HepG2 (cell line): ENCODE data around the gene METTL1. TPM values are rescaled to one million over a fixed set of nuclear protein-coding genes. Genes with fewer than 3 reads are reported as not detected.

ENCODE experiments used
- CBX2 ChIP-seq, 2 experiments: fragments of 200-600 bp in 1 of 2; sonication (generic); formaldehyde crosslinking in 1 of 2; IDR thresholded peaks; 2 replicates each; pipeline versions ENCODE4 v1.7.0 to v1.8.1; 2018 to 2022; ENCODE audit warnings: low read depth in 2 of 2, low read length in 1 of 2, mild to moderate bottlenecking in 1 of 2, missing genetic modification reagents in 1 of 2
- CERS6 ChIP-seq: sonication (generic); formaldehyde crosslinking; IDR thresholded peaks from 2 replicates; pipeline ENCODE4 v1.5.0; 2020; ENCODE audit warnings: missing genetic modification reagents
- MTA3 ChIP-seq: sonication (generic); formaldehyde crosslinking; IDR thresholded peaks from 2 replicates; pipeline ENCODE4 v1.4.0; 2020; ENCODE audit warnings: missing genetic modification reagents
- PAX8 ChIP-seq: sonication (generic); formaldehyde crosslinking; IDR thresholded peaks from 2 replicates; pipeline ENCODE4 v1.8.0; 2022; ENCODE audit warnings: mild to moderate bottlenecking, missing genetic modification reagents, borderline replicate concordance
- SNAI1 ChIP-seq: sonication (generic); formaldehyde crosslinking; IDR thresholded peaks from 2 replicates; pipeline ENCODE4 v1.5.0; 2020; ENCODE audit warnings: mild to moderate bottlenecking, missing genetic modification reagents, borderline replicate concordance
- SRSF4 ChIP-seq: fragments of 200-400 bp; formaldehyde crosslinking; IDR thresholded peaks from one replicate; pipeline ENCODE4 v1.6.1; 2018; ENCODE audit warnings: mild to moderate bottlenecking, low read depth, low read length, moderate library complexity; ENCODE audit not compliant: poor library complexity, severe bottlenecking
- ZHX2 ChIP-seq, 2 experiments: sonication (generic) in 1 of 2; formaldehyde crosslinking in 1 of 2; IDR thresholded peaks; 2 replicates each; pipeline versions ENCODE4 v1.6.1 to v1.9.0; 2014 to 2022; ENCODE audit warnings: antibody characterized with exemption in 1 of 2, borderline replicate concordance in 1 of 2, inconsistent platforms in 1 of 2, low read depth in 1 of 2, missing genetic modification reagents in 1 of 2
- ZMAT5 ChIP-seq: sonication (generic); formaldehyde crosslinking; IDR thresholded peaks from 2 replicates; pipeline ENCODE4 v1.5.0; 2020; ENCODE audit warnings: mild to moderate bottlenecking, low read depth, missing genetic modification reagents, borderline replicate concordance
- ZNF292 ChIP-seq: sonication (generic); formaldehyde crosslinking; IDR thresholded peaks from 2 replicates; pipeline ENCODE4 v1.8.1; 2022; ENCODE audit warnings: mild to moderate bottlenecking, low read depth, missing genetic modification reagents, borderline replicate concordance
- ZNF34 ChIP-seq: sonication (generic); formaldehyde crosslinking; IDR thresholded peaks from 2 replicates; pipeline ENCODE4 v1.4.0; 2020; ENCODE audit warnings: mild to moderate bottlenecking, missing genetic modification reagents, borderline replicate concordance
- ZNF597 ChIP-seq: sonication (generic); formaldehyde crosslinking; IDR thresholded peaks from 2 replicates; pipeline ENCODE4 v1.5.0; 2020; ENCODE audit warnings: missing genetic modification reagents
- ZNF816 ChIP-seq: sonication (generic); formaldehyde crosslinking; IDR thresholded peaks from 2 replicates; pipeline ENCODE4 v1.8.0; 2022; ENCODE audit warnings: missing genetic modification reagents, mild to moderate bottlenecking, borderline replicate concordance
- ZNF891 ChIP-seq: sonication (generic); formaldehyde crosslinking; IDR thresholded peaks from 2 replicates; pipeline ENCODE4 v1.5.0; 2020; ENCODE audit warnings: mild to moderate bottlenecking, missing genetic modification reagents
- ZSCAN25 ChIP-seq: sonication (generic); formaldehyde crosslinking; IDR thresholded peaks from 2 replicates; pipeline ENCODE4 v1.8.0; 2022; ENCODE audit warnings: mild to moderate bottlenecking, missing genetic modification reagents
- polyA plus RNA-seq, 8 experiments: library from polyadenylated mRNA; depleted of rRNA in 3 of 8; stranded (reverse) in 7 of 8; unstranded in 1 of 8; fragments of >200 nt; fragmentation: Illumina TruSeq in 4 of 8; extraction: Trizol in 4 of 8; gene quantifications; 2 replicates each; pipeline versions ENCODE4 v1.2.1 to v1.2.3, GENCODE V29; 2011 to 2016; ENCODE audit warnings: low read depth in 4 of 8, missing spikeins in 1 of 8, mixed read lengths in 1 of 8; ENCODE audit not compliant: insufficient read depth in 1 of 8
- total RNA-seq, 5 experiments: library from RNA; depleted of rRNA; stranded (reverse); fragments of >200 nt; fragmentation: Illumina TruSeq; extraction: Trizol; gene quantifications; 2 replicates each; pipeline ENCODE4 v1.2.3, GENCODE V29; 2016; ENCODE audit warnings: low read depth in 1 of 5

The METTL1 gene
- total and polyA plus RNA-seq, 2 of the 13 experiments (the other 11 are each of a cell fraction or from before 2014, with no cell fraction given) = 34.7 to 36.9 TPM

DNA sequence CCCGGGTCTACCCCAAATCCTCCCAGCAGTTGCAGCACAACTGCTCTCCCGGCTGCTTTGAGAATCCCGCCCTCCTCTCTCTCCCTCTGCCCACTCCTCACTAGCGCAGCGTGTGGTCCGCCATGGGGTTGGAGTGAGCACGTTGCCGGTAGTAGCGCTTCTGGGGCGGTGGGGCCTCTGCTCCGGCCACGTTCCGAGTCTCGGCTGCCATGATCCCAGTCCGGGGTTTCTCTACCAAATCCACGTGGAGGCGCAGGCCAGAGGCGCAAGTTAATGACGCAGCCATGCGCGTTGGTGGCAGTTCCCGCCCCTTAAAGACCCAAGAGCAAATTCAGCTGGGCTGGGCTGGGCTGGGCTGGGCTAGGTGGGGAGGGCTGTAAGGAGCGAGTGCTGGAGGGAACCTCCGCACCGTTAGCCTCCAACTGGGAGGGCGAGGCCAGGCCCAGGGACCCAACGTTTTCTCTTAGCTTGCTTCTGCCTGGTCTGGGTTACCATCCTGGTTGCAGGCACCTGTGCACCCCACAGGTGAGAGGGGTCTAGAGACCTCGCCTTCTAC is at the start of gene METTL1 (continued):
- no peak for TF ChIP-seq CERS6 (CRISPR knock-in tag)
- 0 out of 2 replicates have a peak, but pooled peaks have one; percentile 22 for TF ChIP-seq SNAI1 (CRISPR knock-in tag)
- 0 out of 2 replicates have a peak, but pooled peaks have one; percentile 61 for TF ChIP-seq ZSCAN25 (CRISPR knock-in tag)
- TF ChIP-seq MTA3 = no peak
- TF ChIP-seq ZNF891 (CRISPR knock-in tag) = peak; percentile 78
- TF ChIP-seq ZHX2 (IDR thresholded peaks at IDR 0.05; ENCODE audit: low read depth) = peak; percentile 91
- TF ChIP-seq ZHX2 (CRISPR knock-in tag; IDR thresholded peaks at IDR 0.05; ENCODE audit: borderline replicate concordance) = no peak
- no peak for TF ChIP-seq SRSF4
- no peak for TF ChIP-seq ZMAT5
- no peak for TF ChIP-seq ZNF292 (CRISPR knock-in tag)
- no peak for TF ChIP-seq CBX2 (IDR thresholded peaks at IDR 0.05; ENCODE audit: low read depth, low read length)
- TF ChIP-seq CBX2 (CRISPR knock-in tag; IDR thresholded peaks at IDR 0.05; ENCODE audit: low read depth) = 0 out of 2 replicates have a peak, but pooled peaks have one; percentile 58
- no peak; the same call in 1 of the 2 replicates for TF ChIP-seq ZNF816 (CRISPR knock-in tag)
- no peak for TF ChIP-seq ZNF597
- TF ChIP-seq ZNF34 = peak; percentile 92; the same call in 1 of the 2 replicates
- TF ChIP-seq PAX8 (CRISPR knock-in tag) = peak; percentile 79; the same call in 1 of the 2 replicates
